GM19455 (cell line): ENCODE results near the gene SPATA13.
"Not testable (repeated sequence)": the region's sequence is repeated elsewhere in the genome, so short reads cannot be mapped to it uniquely, and the experiment has no call there.

Experiments
- ATAC-seq: cut with Tn5 transposase; IDR thresholded peaks from one replicate; pipeline ENCODE4 v1.9.1; 2021; ENCODE audit not compliant: unreplicated experiment

Gene SPATA13

DNA sequence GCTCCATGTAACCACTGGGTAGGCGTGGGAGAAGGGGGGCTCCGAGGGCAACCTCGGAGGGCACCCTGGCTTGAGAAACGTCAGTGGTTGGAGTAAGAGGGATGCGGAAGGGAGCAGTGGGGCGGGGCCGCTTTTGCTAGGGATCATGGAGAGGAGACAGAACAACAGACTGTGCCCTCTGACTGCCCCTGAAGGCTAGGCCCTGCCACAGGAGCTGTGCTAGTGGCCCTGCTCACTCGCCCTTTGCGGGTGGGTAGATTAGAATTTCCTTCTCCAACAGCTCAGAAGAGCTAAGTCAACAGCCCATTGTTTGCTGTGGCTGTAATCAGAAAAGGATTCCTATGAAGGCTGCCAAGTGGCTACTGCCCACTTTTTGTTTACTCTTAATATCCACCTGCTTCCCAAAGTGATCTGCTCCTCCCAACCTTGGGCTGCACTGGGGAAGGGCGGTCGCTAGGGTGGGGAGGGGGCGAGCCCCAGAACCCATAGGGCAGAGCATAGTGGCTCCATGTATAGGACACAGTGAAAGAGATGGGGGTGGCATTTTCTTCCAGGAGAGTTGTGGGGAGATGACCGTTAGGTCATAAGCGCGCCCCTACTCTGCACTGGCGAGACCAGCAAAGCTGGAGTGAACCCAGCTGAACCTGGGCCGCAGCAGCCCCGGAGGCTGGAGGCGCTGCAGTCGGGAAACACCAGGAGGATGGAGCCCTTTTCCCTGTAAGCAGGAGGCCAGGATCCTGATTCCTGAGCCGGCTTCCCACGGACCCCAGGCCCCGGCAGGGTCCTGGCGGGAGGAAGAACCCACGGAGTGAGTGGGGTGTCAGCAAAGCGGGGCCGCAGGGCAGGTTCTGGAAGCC lies 146.9 kb downstream of the SPATA13 start:
- ATAC-seq: no peak

GRCh38 chr13:24308068-24308445 lies 147.5 kb downstream of the SPATA13 start:
- ATAC-seq: no peak

DNA sequence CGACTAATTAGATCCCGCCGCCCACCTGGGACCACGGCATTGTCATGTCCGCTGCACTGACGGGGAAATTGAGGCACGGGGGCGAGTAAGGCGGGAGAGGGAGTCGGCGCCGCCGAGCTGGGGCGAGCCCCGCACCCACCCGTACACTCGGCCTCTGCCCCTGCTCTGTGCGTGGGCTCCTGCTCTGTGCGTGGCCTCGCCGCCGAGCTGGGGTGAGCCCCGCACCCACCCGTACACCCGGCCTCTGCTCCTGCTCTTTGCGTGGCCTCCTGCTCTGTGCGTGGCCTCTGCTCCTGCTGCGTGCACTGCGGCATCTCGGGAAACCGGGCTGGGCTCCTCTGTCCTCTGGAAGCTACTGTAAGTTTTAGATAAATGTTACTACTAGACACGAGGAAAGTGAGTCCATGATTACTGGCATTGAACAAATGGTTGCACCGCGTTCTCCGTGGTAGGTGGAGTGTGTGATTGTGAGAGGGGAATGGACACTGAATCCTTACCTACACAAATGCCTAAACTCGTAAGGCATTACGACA lies 148.0 kb downstream of the SPATA13 start:
- ATAC-seq: no peak

- not testable (repeated sequence) for ATAC-seq
These were observed 148.8 kb downstream of the SPATA13 start, which contains the start of gene C1QTNF9 for GRCh38 chr13:24309300-24309699. Gene C1QTNF9, plus strand, starts transcription at chr13:24309580. Its CDS starts 6,424 bp downstream, at chr13:24316004.

DNA sequence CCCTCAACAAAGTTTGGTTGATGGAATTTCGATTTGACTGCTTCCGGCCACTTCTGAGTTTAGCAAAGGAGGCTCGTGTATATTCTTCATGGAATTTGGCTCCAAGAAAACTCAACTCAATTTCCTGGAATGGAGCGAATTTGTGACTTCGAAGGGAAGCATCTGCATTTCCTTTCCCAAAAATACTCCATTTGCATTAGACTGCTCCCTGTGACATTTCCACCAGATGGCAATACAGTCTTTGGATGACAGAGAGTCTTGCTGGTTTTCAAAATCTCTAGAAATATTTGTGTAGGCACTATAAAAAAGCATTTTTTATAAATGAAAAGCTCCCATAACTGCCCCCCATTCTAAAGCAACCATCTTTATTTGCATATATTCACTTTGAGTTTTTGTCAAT lies 152.9 kb downstream of the SPATA13 start:
- ATAC-seq: no peak

GRCh38 chr13:24317835-24318234 lies 157.3 kb downstream of the SPATA13 start:
- not testable (repeated sequence) for ATAC-seq

DNA sequence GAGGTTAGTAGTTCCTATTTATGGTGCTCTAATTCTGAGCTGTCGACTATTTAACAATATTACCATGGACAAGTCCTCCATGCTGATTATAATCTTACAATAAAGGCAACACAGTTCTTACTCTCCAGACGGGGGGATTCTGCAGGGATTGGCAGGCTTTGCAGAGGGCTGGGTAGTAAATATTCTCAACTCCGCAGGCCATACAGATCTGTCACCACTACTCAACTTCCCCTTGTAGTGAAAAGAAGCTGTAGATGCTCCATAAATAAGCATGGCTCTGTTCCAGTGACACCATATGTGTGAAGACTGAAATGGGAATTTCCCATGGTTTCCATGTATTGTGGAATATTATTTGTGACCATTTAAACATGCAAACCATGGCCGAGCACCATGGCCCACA lies 158.4 kb downstream of the SPATA13 start:
- ATAC-seq: not testable (repeated sequence)

DNA sequence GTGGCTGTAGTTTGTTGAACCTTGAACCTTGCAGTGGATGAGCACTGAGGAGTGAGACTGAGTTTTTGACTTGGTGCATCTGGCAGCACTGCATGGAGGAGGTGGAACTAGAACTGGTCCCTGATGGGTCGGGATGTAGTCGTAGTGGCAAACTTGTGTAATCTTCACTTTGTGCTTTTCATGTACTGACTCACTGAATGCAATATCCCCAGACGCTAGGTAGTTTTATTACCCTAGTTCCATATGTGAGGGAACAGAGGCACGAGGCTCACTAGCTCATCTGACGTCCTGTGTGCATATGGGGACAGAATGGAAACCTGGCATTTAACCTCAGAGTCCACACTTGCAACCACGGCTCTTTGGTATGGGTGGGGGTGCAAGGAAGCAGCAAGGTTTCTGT lies 159.1 kb downstream of the SPATA13 start:
- ATAC-seq: not testable (repeated sequence)

DNA sequence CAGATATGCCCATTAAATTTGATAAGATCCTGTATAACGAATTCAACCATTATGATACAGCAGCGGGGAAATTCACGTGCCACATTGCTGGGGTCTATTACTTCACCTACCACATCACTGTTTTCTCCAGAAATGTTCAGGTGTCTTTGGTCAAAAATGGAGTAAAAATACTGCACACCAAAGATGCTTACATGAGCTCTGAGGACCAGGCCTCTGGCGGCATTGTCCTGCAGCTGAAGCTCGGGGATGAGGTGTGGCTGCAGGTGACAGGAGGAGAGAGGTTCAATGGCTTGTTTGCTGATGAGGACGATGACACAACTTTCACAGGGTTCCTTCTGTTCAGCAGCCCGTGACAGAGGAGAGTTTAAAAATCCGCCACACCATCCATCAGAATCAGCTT lies 160.9 kb downstream of the SPATA13 start:
- not testable (repeated sequence) for ATAC-seq

DNA sequence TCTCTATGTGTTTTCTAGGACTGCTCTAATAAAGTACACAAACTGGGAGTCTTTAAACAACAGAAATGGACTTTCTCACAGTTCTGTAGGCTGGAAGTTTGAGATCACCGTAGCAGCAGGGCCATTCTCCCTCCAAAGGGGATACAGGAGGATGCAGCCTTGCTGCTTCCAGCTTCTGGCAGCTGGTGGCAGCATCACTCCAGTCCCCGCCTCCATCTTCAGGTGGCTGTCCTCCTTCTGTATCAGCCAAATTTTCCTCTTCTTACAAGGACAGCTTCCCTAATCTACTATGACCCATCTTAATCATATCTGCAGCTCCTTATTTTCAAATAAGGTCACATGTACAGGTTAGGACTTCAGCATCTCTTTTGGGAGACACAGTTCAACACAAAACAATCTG lies 161.9 kb downstream of the SPATA13 start:
- ATAC-seq: not testable (repeated sequence)

DNA sequence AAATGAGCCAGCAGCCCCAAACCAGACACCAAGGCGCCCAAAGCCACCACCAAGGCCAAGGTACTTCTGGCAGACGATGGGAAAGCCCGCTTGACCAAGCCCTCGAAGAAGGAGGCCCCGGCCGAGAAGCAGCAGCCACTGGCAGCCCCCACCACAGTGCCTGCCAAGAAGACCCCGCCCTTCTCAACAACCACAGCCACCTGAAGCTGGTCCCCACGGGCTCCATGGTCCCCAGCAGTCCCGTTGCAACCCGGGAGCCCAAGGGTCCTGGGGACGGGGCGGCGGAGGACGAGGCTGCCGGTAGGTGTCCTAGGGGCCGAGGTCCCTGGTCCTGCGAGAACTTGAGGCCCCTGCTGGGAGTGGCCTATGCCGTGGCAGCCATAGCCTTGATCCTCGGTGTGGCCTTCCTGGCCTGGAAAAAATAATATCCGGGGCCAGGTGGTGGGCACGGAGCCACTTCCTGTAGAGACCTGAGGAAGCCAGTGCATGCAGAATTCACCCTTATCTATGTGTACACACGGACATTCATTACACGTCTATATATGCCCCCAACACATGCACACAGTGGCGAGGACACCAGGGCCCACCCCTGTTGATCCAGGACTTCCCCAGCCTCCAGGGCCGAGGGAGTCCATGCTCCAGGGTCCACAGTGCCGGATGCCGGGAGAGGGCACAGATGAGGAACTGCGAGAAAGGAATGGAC lies 162.7 kb downstream of the SPATA13 start:
- ATAC-seq: no peak

GRCh38 chr13:24323739-24324075 lies 163.2 kb downstream of the SPATA13 start:
- no peak for ATAC-seq

- ATAC-seq: not testable (repeated sequence)
These were observed 167.1 kb downstream of the SPATA13 start for GRCh38 chr13:24327598-24327997.

GRCh38 chr13:24328145-24328544 lies 167.6 kb downstream of the SPATA13 start:
- no peak for ATAC-seq

DNA sequence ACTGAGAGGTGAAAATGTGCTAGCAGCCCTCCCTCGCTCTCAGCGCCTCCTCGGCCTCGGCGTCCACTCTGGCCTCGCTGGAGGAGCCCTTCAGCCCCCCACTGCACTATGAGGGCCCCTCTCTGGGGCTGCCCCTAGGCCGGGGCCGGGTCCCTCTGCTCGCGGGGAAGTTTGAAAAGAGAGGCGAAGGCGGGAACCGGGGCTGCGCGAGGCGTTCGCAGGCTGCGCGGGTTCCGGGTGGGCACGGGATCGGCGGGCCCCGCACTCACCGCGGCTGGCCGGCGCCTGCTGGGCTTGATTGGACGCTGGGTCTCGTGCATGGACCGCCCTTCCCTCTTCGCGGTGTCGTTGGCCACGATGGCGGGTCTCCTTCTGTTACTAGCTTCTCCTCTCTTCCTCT lies 178.2 kb downstream of the SPATA13 start:
- ATAC-seq: no peak

DNA sequence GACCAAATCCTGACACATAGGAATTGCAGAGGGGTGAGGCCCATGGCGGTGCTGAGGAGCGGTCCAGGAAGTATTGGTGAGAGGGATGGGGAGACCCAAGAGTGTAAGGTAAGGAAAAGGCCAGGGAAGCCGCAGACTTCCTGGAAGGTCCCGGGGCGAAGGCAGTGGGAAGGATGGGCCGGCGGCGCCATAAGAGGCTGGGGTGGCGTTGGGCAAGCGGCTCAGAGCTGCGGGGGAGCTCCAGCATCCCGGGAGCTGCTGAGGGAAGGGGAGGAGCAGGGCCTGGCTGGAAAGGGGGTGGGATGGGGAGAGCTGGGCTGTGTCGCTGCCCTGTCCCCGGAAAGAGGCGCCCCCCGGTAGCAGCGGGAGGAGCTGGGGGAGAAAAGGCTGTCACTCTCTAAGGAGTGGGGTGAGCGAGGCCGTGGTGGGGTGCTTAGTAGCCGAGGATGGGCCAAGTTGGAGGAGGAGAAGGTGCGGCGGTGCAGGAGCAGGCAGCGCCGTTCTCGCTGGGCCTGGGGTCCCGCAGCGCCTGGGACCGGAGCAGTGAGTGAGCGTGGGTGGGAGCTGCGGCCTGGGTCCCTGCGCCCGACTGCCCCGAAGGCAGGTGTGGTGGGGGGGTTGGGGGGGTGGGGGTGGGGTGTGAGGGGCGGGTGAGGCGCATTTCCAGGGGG lies 179.6 kb downstream of the SPATA13 start:
- no peak for ATAC-seq

DNA sequence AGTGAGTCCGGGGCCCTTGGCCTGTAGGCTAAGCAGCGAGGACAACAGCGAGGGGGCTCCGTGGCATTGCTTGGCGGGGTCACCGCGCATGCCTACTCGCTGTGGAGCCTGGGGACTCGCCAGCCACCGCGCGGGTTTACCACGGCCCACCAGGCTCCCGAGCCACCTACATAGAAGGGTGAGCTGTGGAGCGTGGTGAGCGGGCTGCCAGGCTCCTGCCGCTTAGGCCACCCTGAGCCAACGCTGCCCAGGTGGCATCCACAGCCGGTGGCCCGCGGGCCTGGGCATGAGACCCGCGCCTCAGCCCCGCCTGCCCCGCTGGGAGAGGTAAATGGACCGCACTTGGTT lies 180.1 kb downstream of the SPATA13 start:
- ATAC-seq: no peak

DNA sequence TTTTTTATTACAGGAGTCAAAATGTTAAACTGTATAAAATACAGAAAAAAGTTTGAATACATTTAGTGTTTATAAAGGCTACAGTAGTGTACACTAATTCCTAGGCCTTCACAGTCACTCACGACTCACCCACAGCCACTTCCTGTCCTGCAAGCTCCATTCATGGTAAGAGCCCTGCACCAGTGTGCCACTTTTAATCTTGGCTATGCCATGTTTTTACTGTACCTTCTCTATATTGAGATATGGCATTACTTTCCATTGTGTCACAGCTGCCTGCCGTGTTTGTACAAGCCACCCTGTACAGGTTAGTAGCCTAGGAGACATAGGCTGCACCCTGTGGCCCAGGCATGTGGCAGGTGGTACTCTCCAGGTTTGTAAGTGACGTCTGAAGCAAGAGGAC lies 180.9 kb downstream of the SPATA13 start:
- ATAC-seq: no peak

GRCh38 chr13:24348385-24348784 lies 187.9 kb downstream of the SPATA13 start:
- no peak for ATAC-seq

DNA sequence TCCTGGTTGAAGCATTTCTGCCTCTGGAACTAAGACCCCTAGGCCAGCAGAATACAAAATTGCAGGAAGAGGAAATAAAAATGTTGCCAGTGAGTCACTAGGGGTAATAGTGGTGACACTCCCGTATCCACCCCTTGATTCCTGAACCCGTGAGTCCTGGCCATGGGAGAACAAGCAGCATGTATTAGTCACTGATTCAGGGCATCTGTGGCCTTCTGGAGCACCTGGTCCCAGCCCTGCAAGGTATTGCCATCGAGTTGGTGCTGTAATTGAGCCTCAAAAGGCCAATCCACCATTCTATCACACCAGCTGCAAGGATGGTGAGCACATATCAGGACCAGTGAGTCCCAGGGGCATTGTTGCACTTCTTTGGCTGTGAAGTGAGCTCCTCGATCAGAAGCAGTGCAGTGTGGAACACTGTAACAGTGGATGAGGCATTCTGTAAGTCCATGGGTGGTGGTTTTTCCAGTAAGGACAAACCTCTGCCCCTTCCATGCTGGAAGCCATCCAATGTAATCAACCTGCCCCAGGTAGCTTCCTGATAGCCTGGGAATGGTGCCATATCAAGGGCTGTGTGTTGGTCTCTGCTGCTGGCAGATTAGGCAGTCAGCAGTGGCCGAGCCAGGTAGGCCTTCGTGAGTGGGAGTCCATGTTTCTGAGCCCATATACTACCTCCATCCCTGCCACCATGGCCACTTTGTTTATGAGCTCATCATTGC lies 188.4 kb downstream of the SPATA13 start:
- no peak for ATAC-seq
